CD4-positive, alpha-beta T cell (primary cell): Measurements from ENCODE around the gene HPCAL1. TPM values are rescaled to one million over a fixed set of nuclear protein-coding genes. Genes with fewer than 3 reads are reported as not detected.

ENCODE experiments used
- ATAC-seq: fragments of 200-7000 bp; cut with Tn5 transposase; one replicate; pipeline ENCODE4 v1.10.0; 2022; ENCODE audit warnings: mild to moderate bottlenecking; ENCODE audit not compliant: poor library complexity
- CTCF ChIA-PET: fragments of 350-600 bp; sonication (Branson Sonifier 250); formaldehyde crosslinking; loops from one replicate; lab custom pipeline; 2021; ENCODE audit warnings: antibody characterized with exemption, inconsistent platforms; lab: Charles Lee
- POLR2A ChIA-PET: fragments of 350-600 bp; sonication (Branson Sonifier 250); formaldehyde crosslinking; loops from one replicate; lab custom pipeline; 2021; ENCODE audit warnings: antibody characterized with exemption, inconsistent platforms; lab: Charles Lee
- DNase-seq, 14 experiments: peaks; one replicate each; pipeline ENCODE4 v3.0.0-alpha.2; 2013 to 2020; ENCODE audit warnings: mixed read lengths in 2 of 14
- H3K27ac ChIP-seq, 2 donors: one replicate each; pipeline versions ENCODE4 v1.5.1 to v1.7.0; 2013; ENCODE audit warnings: low read length in 2 of 2, low read depth in 1 of 2, mild to moderate bottlenecking in 1 of 2
- H3K27me3 ChIP-seq, 2 experiments: 1 replicate in 1 of 2; 2 replicates in 1 of 2; pipeline versions ENCODE4 v1.6.1 to v1.7.0; 2013; ENCODE audit warnings: low read length in 2 of 2, control low read depth in 1 of 2, mild to moderate bottlenecking in 1 of 2, moderate library complexity in 1 of 2; ENCODE audit not compliant: insufficient read depth in 2 of 2, control insufficient read depth in 1 of 2
- H3K36me3 ChIP-seq: one replicate; pipeline ENCODE4 v1.6.1; 2013; ENCODE audit warnings: low read length, control low read depth; ENCODE audit not compliant: insufficient read depth
- H3K4me1 ChIP-seq: one replicate; pipeline ENCODE4 v1.6.1; 2013; ENCODE audit warnings: low read length, control low read depth; ENCODE audit not compliant: insufficient read depth
- H3K4me3 ChIP-seq: one replicate; pipeline ENCODE4 v1.5.1; 2013; ENCODE audit warnings: mild to moderate bottlenecking, low read length, moderate library complexity
- H3K9me3 ChIP-seq, 2 experiments: 1 replicate in 1 of 2; 2 replicates in 1 of 2; pipeline versions ENCODE4 v1.6.1 to v1.7.0; 2013; ENCODE audit warnings: low read length in 2 of 2, mild to moderate bottlenecking in 2 of 2, control low read depth in 1 of 2, moderate library complexity in 1 of 2; ENCODE audit not compliant: control insufficient read depth in 1 of 2, insufficient read depth in 1 of 2
- H3K27ac Mint-ChIP-seq: one replicate; pipeline ENCODE4 v1.8.0; 2020; ENCODE audit warnings: mixed read lengths
- H3K27me3 Mint-ChIP-seq: one replicate; pipeline ENCODE4 v1.8.0; 2021; ENCODE audit warnings: mixed read lengths
- H3K36me3 Mint-ChIP-seq: one replicate; pipeline ENCODE4 v1.8.0; 2021; ENCODE audit warnings: low read depth, mixed read lengths
- H3K4me1 Mint-ChIP-seq: one replicate; pipeline ENCODE4 v1.8.0; 2021; ENCODE audit warnings: low read depth, mixed read lengths
- H3K4me3 Mint-ChIP-seq: one replicate; pipeline ENCODE4 v1.8.0; 2020; ENCODE audit warnings: mild to moderate bottlenecking, mixed read lengths
- H3K9me3 Mint-ChIP-seq: one replicate; pipeline ENCODE4 v1.8.0; 2020; ENCODE audit warnings: mixed read lengths
- CTCF ChIP-seq: fragments of 200-600 bp; IDR thresholded peaks from one replicate; pipeline ENCODE4 v1.8.0; 2022; ENCODE audit warnings: antibody characterized with exemption, mild to moderate bottlenecking
- intact Hi-C, 2 experiments: fragments of 100-400 bp; cut with DNase I in 1 of 2; cut with micrococcal nuclease in 1 of 2; formaldehyde crosslinking; loops; one replicate each; pipeline versions ENCODE4 v1.15.1 to v1.9.0; 2023 to 2025; cut with DNase I, micrococcal nuclease
- total RNA-seq, 174 experiments: library from RNA in 2 of 174; stranded (reverse) in 2 of 174; gene quantifications; one replicate each; pipeline ENCODE4 v1.2.3 and lab custom pipeline; 2021 to 2026

HPCAL1 gene
- total RNA-seq, 2 experiments from 2014 or later: 24.9 to 27.9 TPM

GRCh38 chr2:10307561-10308156, 5.0 kb downstream of the HPCAL1 start:
- intact Hi-C loops: loop anchor here in 1 of 2 experiments (10.0 kb wide), 1 partner anchor 1473 kb away; the partner anchor contains the start of gene KIDINS220
- Mint-ChIP-seq H3K4me3 (peak overlapping the region; percentile 90), H3K27me3 (no peaks in the 10 kb centered on the region), H3K27ac (peak overlapping the region; percentile 84), H3K9me3 (no peaks in the 10 kb centered on the region), H3K4me1 (peaks cover 67% of the 10 kb centered on the region), H3K36me3 (peaks cover 14% of the 10 kb centered on the region)
- peaks cover 68% of the 10 kb centered on the region for H3K4me1 ChIP-seq
- ATAC-seq: no peak
- CTCF ChIA-PET: interaction anchor here (0.9 to 1.0 kb wide), 2 partner anchors 11 to 128 kb away, joined by 3 read pairs; no protein-coding TSS in a partner anchor
- POLR2A ChIA-PET: interaction anchor here (0.6 to 11.5 kb wide), 4 partner anchors 10 to 100 kb away, joined by 3 to 230 read pairs (median 4); no protein-coding TSS in a partner anchor
- H3K9me3 ChIP-seq: no peaks in the 10 kb centered on the region
- peaks cover 3% of the 10 kb centered on the region for H3K36me3 ChIP-seq
- no peak for DNase-seq
- TF ChIP-seq CTCF: no peak
- H3K4me3 ChIP-seq: no peak overlapping the region
- H3K27ac ChIP-seq: no peak overlapping the region
- H3K27me3 ChIP-seq: no peaks in the 10 kb centered on the region

GRCh38 chr2:10308866-10309265, 6.2 kb downstream of the HPCAL1 start:
- no peaks in the 10 kb centered on the region for H3K9me3 Mint-ChIP-seq
- no peak overlapping the region for H3K4me3 ChIP-seq
- H3K36me3 Mint-ChIP-seq: peaks cover 10% of the 10 kb centered on the region
- H3K27ac Mint-ChIP-seq: peak overlapping the region; percentile 67
- no peaks in the 10 kb centered on the region for H3K27me3 ChIP-seq
- no peak for TF ChIP-seq CTCF
- no peaks in the 10 kb centered on the region for H3K27me3 Mint-ChIP-seq
- peaks cover 65% of the 10 kb centered on the region for H3K4me1 Mint-ChIP-seq
- ChIA-PET POLR2A (interaction anchor here (1.4 to 11.5 kb wide), 3 partner anchors 9 to 99 kb away, joined by 3 to 230 read pairs (median 5); no protein-coding TSS in a partner anchor), CTCF (interaction anchor here (0.6 to 1.0 kb wide), 2 partner anchors 9 to 48 kb away, joined by 3 read pairs; no protein-coding TSS in a partner anchor)
- peaks cover 3% of the 10 kb centered on the region for H3K36me3 ChIP-seq
- no peak for ATAC-seq
- no peak overlapping the region for H3K4me3 Mint-ChIP-seq
- no peak for DNase-seq
- no peak overlapping the region for H3K27ac ChIP-seq
- intact Hi-C loops: loop anchor here in 1 of 2 experiments (10.0 kb wide), 1 partner anchor 1474 kb away; the partner anchor contains the start of gene KIDINS220
- H3K4me1 ChIP-seq: peaks cover 74% of the 10 kb centered on the region
- no peaks in the 10 kb centered on the region for H3K9me3 ChIP-seq

- DNase-seq: no peak
- no peak for TF ChIP-seq CTCF
- Mint-ChIP-seq H3K4me1 (peaks cover 66% of the 10 kb centered on the region), H3K27me3 (no peaks in the 10 kb centered on the region), H3K27ac (no peak overlapping the region), H3K36me3 (peaks cover 10% of the 10 kb centered on the region), H3K9me3 (no peaks in the 10 kb centered on the region), H3K4me3 (no peak overlapping the region)
- Histone ChIP-seq H3K4me1 (peaks cover 75% of the 10 kb centered on the region), H3K4me3 (no peak overlapping the region), H3K36me3 (peaks cover 3% of the 10 kb centered on the region), H3K27ac (no peak overlapping the region), H3K27me3 (no peaks in the 10 kb centered on the region), H3K9me3 (no peaks in the 10 kb centered on the region)
- POLR2A ChIA-PET: interaction anchor here (1.4 to 11.5 kb wide), 2 partner anchors 8 to 21 kb away, joined by 3 to 230 read pairs; no protein-coding TSS in a partner anchor
- intact Hi-C loops: loop anchor here in 1 of 2 experiments (10.0 kb wide), 1 partner anchor 1474 kb away; the partner anchor contains the start of gene KIDINS220
- CTCF ChIA-PET: interaction anchor here (0.6 kb wide), 1 partner anchor 47 kb away, joined by 3 read pairs; no protein-coding TSS in a partner anchor
- no peak for ATAC-seq
These were observed 6.6 kb downstream of the HPCAL1 start for GRCh38 chr2:10309286-10309685.
